ENCODE results near the gene HIBADH.

- no peak for TF ChIP-seq CHD4 (IDR thresholded peaks at IDR 0.05)
- no peak for TF ChIP-seq CTCF (IDR thresholded peaks at IDR 0.05 in 2 of 3, conservative IDR thresholded peaks at IDR 0.05 in 1 of 3; ENCODE audit: control insufficient read depth in 2 of 3, extremely low read depth in 1 of 3, insufficient read depth in 1 of 3, low read depth in 3 of 3, low read length in 3 of 3)
- TF ChIP-seq SP1 (IDR thresholded peaks at IDR 0.05; ENCODE audit: low read depth, low read length) = no peak
- no peak for TF ChIP-seq EP300 (IDR thresholded peaks at IDR 0.05; ENCODE audit: borderline replicate concordance in 1 of 2, control insufficient read depth in 1 of 2, low read depth in 2 of 2, low read length in 2 of 2)
- TF ChIP-seq EGR1 (IDR thresholded peaks at IDR 0.05; ENCODE audit: borderline replicate concordance in 1 of 2, low read depth in 2 of 2, low read length in 2 of 2) = no peak
- TF ChIP-seq, protein P1, sequence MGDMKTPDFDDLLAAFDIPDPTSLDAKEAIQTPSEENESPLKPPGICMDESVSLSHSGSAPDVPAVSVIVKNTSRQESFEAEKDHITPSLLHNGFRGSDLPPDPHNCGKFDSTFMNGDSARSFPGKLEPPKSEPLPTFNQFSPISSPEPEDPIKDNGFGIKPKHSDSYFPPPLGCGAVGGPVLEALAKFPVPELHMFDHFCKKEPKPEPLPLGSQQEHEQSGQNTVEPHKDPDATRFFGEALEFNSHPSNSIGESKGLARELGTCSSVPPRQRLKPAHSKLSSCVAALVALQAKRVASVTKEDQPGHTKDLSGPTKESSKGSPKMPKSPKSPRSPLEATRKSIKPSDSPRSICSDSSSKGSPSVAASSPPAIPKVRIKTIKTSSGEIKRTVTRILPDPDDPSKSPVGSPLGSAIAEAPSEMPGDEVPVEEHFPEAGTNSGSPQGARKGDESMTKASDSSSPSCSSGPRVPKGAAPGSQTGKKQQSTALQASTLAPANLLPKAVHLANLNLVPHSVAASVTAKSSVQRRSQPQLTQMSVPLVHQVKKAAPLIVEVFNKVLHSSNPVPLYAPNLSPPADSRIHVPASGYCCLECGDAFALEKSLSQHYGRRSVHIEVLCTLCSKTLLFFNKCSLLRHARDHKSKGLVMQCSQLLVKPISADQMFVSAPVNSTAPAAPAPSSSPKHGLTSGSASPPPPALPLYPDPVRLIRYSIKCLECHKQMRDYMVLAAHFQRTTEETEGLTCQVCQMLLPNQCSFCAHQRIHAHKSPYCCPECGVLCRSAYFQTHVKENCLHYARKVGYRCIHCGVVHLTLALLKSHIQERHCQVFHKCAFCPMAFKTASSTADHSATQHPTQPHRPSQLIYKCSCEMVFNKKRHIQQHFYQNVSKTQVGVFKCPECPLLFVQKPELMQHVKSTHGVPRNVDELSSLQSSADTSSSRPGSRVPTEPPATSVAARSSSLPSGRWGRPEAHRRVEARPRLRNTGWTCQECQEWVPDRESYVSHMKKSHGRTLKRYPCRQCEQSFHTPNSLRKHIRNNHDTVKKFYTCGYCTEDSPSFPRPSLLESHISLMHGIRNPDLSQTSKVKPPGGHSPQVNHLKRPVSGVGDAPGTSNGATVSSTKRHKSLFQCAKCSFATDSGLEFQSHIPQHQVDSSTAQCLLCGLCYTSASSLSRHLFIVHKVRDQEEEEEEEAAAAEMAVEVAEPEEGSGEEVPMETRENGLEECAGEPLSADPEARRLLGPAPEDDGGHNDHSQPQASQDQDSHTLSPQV (IDR thresholded peaks at IDR 0.05) = no peak
- no peak for TF ChIP-seq JUND (IDR thresholded peaks at IDR 0.05; ENCODE audit: low read depth, low read length)
- TF ChIP-seq WRNIP1 (IDR thresholded peaks at IDR 0.05; ENCODE audit: borderline replicate concordance, low read depth, low read length) = no peak
These were observed 95.4 kb downstream of the HIBADH start for GRCh38 chr7:27567266-27567665.
